Progenitor cell of endocrine pancreas (in vitro differentiated cells): Measurements from ENCODE around the gene EYA2. TPM values are rescaled to one million over a fixed set of nuclear protein-coding genes. Genes with fewer than 3 reads are reported as not detected.

Experiments used
- DNase-seq: peaks from one replicate; pipeline ENCODE4 v3.0.0; 2021; ENCODE audit warnings: low spot score; ENCODE audit not compliant: unreplicated experiment
- H3K27ac Mint-ChIP-seq: 2 replicates; pipeline ENCODE4 v1.8.0; 2021; ENCODE audit warnings: mild to moderate bottlenecking, moderate library complexity, mixed read lengths
- H3K27me3 Mint-ChIP-seq: 2 replicates; pipeline ENCODE4 v1.8.0; 2021; ENCODE audit warnings: mixed read lengths
- H3K36me3 Mint-ChIP-seq: 2 replicates; pipeline ENCODE4 v1.8.0; 2022; ENCODE audit warnings: mixed read lengths; ENCODE audit not compliant: insufficient read depth
- H3K4me1 Mint-ChIP-seq: 2 replicates; pipeline ENCODE4 v1.8.0; 2021; ENCODE audit warnings: low read depth, mixed read lengths
- H3K4me3 Mint-ChIP-seq: 2 replicates; pipeline ENCODE4 v1.8.0; 2021; ENCODE audit warnings: low read depth, mild to moderate bottlenecking, moderate library complexity, mixed read lengths
- H3K9me3 Mint-ChIP-seq: 2 replicates; pipeline ENCODE4 v1.8.0; 2021; ENCODE audit warnings: low read depth, mixed read lengths
- CTCF ChIP-seq: fragments of 200-600 bp; sonication (generic); IDR thresholded peaks from one replicate; pipeline ENCODE4 v1.5.0; 2021; ENCODE audit warnings: antibody characterized with exemption, mild to moderate bottlenecking; ENCODE audit not compliant: unreplicated experiment
- total RNA-seq: library from RNA; stranded (reverse); gene quantifications from 2 replicates; pipeline ENCODE4 v1.2.1, GENCODE V29; 2021

Gene EYA2
- total RNA-seq, 1 donor from 2014 or later: 0.53 TPM

- Mint-ChIP-seq H3K4me1 (peaks cover 17% of the 10 kb centered on the region), H3K9me3 (peaks cover 15% of the 10 kb centered on the region), H3K4me3 (no peak overlapping the region), H3K27ac (no peak overlapping the region), H3K36me3 (no peaks in the 10 kb centered on the region), H3K27me3 (no peaks in the 10 kb centered on the region)
- no peak for DNase-seq
- TF ChIP-seq CTCF: no peak
These were observed 88.8 kb downstream of the EYA2 start for GRCh38 chr20:46983466-46983865.

GRCh38 chr20:46984405-46984804 lies 89.8 kb downstream of the EYA2 start:
- Mint-ChIP-seq H3K4me1 (peaks cover 13% of the 10 kb centered on the region), H3K9me3 (peaks cover 15% of the 10 kb centered on the region), H3K27me3 (no peaks in the 10 kb centered on the region), H3K36me3 (no peaks in the 10 kb centered on the region), H3K27ac (no peak overlapping the region), H3K4me3 (no peak overlapping the region)
- DNase-seq: no peak
- no peak for TF ChIP-seq CTCF

- Mint-ChIP-seq H3K36me3 (no peaks in the 10 kb centered on the region), H3K9me3 (peaks cover 15% of the 10 kb centered on the region), H3K27me3 (no peaks in the 10 kb centered on the region), H3K4me1 (peaks cover 16% of the 10 kb centered on the region), H3K4me3 (no peak overlapping the region), H3K27ac (no peak overlapping the region)
- DNase-seq: no peak
- no peak for TF ChIP-seq CTCF
These were observed 90.6 kb downstream of the EYA2 start for GRCh38 chr20:46985250-46985649.

GRCh38 chr20:46985671-46986070 lies 91.0 kb downstream of the EYA2 start:
- Mint-ChIP-seq H3K27ac (no peak overlapping the region), H3K36me3 (no peaks in the 10 kb centered on the region), H3K4me1 (peaks cover 19% of the 10 kb centered on the region), H3K9me3 (peaks cover 15% of the 10 kb centered on the region), H3K27me3 (no peaks in the 10 kb centered on the region), H3K4me3 (no peak overlapping the region)
- TF ChIP-seq CTCF: no peak
- DNase-seq: no peak

- no peaks in the 10 kb centered on the region for H3K27me3 Mint-ChIP-seq
- no peak overlapping the region for H3K4me3 Mint-ChIP-seq
- no peak for DNase-seq
- no peak overlapping the region for H3K27ac Mint-ChIP-seq
- H3K36me3 Mint-ChIP-seq: no peaks in the 10 kb centered on the region
- H3K9me3 Mint-ChIP-seq: peaks cover 14% of the 10 kb centered on the region
- no peak for TF ChIP-seq CTCF
- peaks cover 24% of the 10 kb centered on the region for H3K4me1 Mint-ChIP-seq
These were observed 92.4 kb downstream of the EYA2 start for GRCh38 chr20:46987001-46987400.
